Measurements from ENCODE around the gene MFSD12.
"Not testable (repeated sequence)": the region's sequence is repeated elsewhere in the genome, so short reads cannot be mapped to it uniquely, and the experiment has no call there.

The MFSD12 gene

GRCh38 chr19:3584036-3584802 is 26.8 kb upstream of the MFSD12 start:
- DNase-seq: not testable (repeated sequence)

GRCh38 chr19:3581792-3582191 is 24.4 kb upstream of the MFSD12 start:
- not testable (repeated sequence) for DNase-seq

- peak; percentile 85 for DNase-seq
Measured at GRCh38 chr19:3580156-3580934, 23.0 kb upstream of the MFSD12 start.

- no peak for DNase-seq
Measured at GRCh38 chr19:3578390-3578789, 21.0 kb upstream of the MFSD12 start.

GRCh38 chr19:3577723-3578344 is 20.4 kb upstream of the MFSD12 start:
- no peak for DNase-seq

- no peak for DNase-seq
Measured at GRCh38 chr19:3576696-3577443, 19.5 kb upstream of the MFSD12 start.

- no peak for DNase-seq
Measured at GRCh38 chr19:3575949-3576673, 18.7 kb upstream of the MFSD12 start.

- no peak for DNase-seq
Measured at GRCh38 chr19:3575260-3575741, 17.9 kb upstream of the MFSD12 start.

- peak; percentile 99 for DNase-seq
Measured at GRCh38 chr19:3573858-3574637, 16.7 kb upstream of the MFSD12 start.

- no peak for DNase-seq
Measured at GRCh38 chr19:3573162-3573857, 15.9 kb upstream of the MFSD12 start.

GRCh38 chr19:3572855-3573161 is 15.4 kb upstream of the MFSD12 start, which contains the start of gene HMG20B:
Gene HMG20B, plus strand, starts transcription at chr19:3572944. Its CDS starts 366 bp downstream, at chr19:3573310.
- no peak for DNase-seq

- DNase-seq: peak; percentile 100
Measured at GRCh38 chr19:3572132-3572854, 14.9 kb upstream of the MFSD12 start.

- DNase-seq: peak; percentile 65
Measured at GRCh38 chr19:3570606-3571011, 13.2 kb upstream of the MFSD12 start.

GRCh38 chr19:3570042-3570441 is 12.7 kb upstream of the MFSD12 start:
- DNase-seq: not testable (repeated sequence)

GRCh38 chr19:3565139-3565538 is 7.8 kb upstream of the MFSD12 start:
- DNase-seq: no peak

- DNase-seq: peak; percentile 51
Measured at GRCh38 chr19:3563709-3564524, 6.5 kb upstream of the MFSD12 start.

- peak; percentile 57 for DNase-seq
Measured at GRCh38 chr19:3556978-3557460, 367 bp downstream of the MFSD12 start.

- no peak for DNase-seq
Measured at GRCh38 chr19:3556423-3556977, 886 bp downstream of the MFSD12 start.
